Heart left ventricle (tissue), 13 donors: ENCODE results near the gene ORC1.

Experiments used
- CTCF ChIP-seq, 12 donors: fragments of 200-600 bp; sonication (generic) in 4 of 12; IDR thresholded peaks; one replicate each; pipeline versions ENCODE4 v1.5.0 to v1.8.0; 2018 to 2022; ENCODE audit warnings: antibody characterized with exemption in 12 of 12, mild to moderate bottlenecking in 5 of 12
- POLR2A ChIP-seq, 2 donors: fragments of 450-650 bp; IDR thresholded peaks; one replicate each; pipeline ENCODE4 v1.6.1; 2017; ENCODE audit warnings: antibody characterized with exemption in 2 of 2, mild to moderate bottlenecking in 2 of 2, moderate library complexity in 2 of 2
- donor health status: ischemic (EF 13 %, LVEDD 7.1; RV severe dilation, severe dysfunction).
- donor health status: DM: no; HTN: yes; CAD: no.
- donor health status: DM: no; HTN: no; CAD: no.
- donor health status: ischemic (EF 25% LVEDD 6.9; RV normal size, moderate dysfunction).
- donor health status: ischemic (EF 25% LVEDD 5.7; RV mildly dilated, moderate dysfunction).
- donor health status: ischemic (EF 35%, LVEDD 5.7; RV mildly dilated, moderate dysfunction).
- donor health status: nonischemic (EF 11% LVEDD 7.7; RV severe dilation, severe dysfunction).
- donor health status: DM: yes; HTN: yes; CAD: no.
- donor health status: PGD.
- donor health status: ischemic (EF 29% LVEDD 5.4; RV normal size, mild dysfunction).
- donor health status: nonischemic (EF 23%, LVEDD 6.1; RV moderate dilation, normal function).

DNA sequence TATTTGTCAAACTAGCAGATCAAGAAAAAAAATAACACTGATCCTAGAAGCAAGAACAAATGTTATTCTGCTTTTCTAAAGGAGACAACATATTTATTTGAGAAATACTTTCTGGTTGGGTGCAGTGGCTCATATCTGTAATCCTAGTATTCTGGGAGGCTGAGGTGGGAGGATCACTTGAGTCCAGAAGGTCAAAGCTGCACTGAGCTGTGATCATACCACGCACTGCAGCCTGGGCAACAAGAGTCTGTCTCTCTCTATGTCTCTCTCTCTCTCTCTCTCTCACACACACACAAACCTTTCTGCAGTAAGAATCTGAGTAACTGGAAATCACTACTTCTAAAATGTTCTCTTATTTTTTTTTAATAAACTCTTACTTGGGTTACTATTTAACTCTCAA is 31.4 kb upstream of the ORC1 start:
- TF ChIP-seq CTCF (IDR thresholded peaks at IDR 0.05), result no peak
- no peak for TF ChIP-seq POLR2A (IDR thresholded peaks at IDR 0.05)
